Measurements from ENCODE around the gene ASTN2.

Gene ASTN2

DNA sequence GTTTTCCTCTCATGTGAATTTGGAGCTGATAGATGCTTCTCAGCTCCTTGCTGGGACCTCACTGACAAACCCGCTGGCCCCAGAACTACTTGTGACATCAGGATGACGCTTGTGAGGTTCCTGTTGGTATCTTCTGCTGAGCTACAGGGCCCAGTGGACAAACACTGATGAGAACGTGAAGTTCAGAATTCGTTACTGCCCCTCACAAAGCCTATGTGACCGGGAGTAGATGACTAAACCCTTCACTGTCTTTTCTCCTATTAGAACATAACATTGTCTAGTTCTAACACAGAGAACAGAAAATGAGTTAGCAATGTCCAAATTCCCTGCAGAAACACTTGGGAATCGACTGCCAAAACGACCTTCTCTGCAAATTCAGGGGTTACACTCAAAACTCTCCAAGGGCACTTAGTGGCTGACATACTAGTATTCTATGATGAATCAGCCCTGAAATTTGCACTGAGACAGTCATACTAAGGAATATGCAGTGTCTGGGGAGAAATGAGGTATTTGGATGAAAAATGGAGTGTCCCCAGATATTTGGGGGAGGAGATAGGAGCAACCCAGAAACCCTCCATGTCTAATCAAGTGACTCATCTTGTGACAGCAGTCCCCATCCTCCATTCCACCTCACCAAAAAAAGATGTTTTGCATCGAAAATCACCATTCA is 871.0 kb downstream of the ASTN2 start:
- no peak for DNase-seq

DNA sequence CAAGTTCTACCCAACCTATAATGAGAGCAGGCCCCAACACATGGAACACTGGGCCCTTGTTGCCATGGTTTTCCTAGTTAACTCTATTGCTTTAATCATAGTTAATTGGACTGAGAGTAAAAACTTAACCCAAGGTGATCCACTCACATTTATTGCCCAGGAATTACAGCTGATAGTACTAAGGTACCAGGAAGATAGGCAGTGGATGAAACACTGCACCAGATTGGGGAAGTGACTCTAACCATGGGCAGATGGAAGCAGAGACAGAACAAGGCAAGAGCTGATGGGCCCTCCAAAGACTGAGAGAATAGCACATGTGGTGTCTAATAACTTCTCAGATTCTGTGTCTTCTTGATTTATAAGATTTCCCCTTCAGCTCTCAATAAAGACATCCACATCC is 873.5 kb downstream of the ASTN2 start:
- no peak for DNase-seq

DNA sequence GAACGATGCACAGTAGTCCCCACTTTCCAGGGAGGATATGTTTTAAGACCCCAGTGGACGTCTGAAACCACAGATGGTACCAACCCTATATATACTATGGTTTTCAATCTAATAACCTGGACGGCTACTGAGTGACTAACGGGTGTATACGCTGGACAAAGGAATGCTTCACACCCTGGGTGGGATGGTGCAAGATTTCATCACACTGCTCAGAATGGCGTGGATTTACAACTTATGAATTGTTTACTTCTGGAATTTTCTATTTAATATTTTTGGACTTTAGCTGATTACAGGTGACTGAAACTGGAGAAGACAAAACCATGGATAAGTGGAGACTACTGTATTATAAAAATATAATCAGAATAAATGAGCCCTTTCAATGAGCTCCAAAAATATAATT is 875.3 kb downstream of the ASTN2 start:
- no peak for DNase-seq

DNA sequence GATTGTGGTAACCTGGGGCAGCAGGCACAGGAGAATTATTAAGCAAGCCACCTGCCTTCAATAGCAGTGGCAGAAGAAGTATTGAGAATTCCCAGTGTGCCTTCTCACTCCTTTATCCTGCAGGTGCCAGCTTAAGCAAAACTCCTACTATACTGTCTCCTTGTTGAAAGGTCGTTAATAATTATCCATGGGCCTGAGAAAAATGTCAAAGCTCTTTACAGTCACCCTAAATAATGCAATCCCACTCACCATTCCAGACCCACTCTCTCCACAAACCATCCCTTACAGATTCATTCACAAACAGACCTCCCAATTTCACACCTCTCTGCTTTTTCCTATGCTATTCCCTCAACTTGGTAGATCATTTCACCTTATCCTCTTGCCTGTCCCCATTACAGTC is 889.2 kb downstream of the ASTN2 start:
- DNase-seq, result no peak

DNA sequence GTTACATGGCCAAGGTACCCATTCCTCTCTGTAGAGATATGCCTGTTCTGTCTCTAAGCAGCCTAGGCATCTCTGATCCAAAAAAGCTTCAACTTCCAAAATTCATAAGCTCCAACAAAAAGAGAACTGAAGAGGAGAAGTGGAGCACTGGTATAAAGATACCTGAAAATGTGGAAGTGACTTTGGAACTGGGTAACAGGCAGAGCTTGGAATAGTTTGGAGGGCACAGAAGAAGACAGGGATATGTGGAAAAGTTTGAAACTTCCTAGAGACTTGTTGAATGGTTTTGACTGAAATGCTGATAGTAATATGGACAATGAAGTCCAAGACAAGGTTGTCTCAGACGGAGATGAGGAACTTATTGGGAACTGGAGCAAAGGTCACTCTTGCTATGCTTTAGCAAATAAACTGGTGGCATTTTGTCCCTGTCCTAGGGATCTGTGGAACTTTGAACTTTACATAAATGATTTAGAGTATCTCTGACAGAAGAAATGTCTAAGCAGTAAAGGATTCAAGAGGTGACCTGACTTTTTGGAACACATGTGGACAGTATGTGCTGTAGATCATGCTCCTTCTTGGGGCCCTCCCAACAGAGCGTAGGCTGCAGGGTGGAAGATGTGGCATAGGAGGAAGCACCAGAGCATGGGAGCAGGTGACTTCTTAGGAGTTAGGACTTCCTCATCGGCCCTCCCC is 889.9 kb downstream of the ASTN2 start:
- no peak for DNase-seq

DNA sequence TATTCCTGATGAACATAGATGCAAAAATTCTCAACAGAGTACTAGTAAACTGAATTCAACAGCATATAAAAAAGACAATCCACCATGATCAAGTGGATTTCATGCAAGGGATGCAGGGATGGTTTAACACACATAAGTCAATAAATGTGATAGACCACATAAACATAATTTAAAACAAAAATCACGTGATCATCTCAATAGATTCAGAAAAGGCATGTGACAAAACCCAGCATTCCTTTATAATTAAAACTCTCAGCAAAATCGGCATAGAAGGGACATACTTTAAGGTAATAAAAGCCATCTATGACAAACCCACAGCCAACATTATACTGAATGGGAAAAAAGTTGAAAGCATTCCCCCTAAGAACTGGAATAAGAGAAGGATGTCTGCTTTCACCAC is 894.6 kb downstream of the ASTN2 start:
- no peak for DNase-seq

DNA sequence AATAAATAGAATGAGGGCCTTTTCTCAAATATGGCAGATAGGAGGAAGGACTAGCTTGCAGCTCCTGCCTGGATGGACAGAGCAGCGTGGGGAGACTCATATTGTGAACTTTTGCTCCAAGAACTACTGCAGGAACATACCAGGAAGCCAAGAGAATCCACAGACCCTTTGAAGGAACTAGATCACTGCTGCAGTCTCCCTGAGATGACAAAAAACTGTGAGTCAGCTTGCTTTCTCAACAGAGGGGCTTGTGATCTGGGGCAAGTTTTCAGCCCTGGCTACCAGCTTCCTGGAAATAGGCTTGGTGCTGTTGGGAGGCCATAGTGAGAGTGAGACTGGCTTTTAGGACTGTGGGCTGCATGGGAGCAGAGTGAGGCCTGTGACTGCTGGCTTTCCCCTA is 898.4 kb downstream of the ASTN2 start:
- DNase-seq, result no peak

DNA sequence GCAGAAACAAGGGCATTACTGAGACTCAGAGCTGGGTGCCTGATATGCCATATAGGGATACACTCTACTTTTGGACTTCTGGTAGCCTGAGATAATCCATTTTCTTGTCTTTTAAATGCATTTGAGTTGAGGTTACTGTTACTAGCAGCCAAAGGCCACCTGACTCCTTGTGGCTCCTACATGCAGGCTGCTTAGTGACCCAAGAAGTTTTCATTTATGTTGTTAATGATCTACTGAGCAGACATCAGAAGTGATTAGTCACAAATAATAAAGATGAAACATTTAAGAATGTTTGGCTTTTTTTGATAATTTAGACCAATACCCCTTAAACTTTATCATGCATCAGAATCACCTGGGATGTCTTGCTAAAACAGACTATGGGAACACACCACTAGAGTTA is 899.3 kb downstream of the ASTN2 start:
- DNase-seq, result no peak

DNA sequence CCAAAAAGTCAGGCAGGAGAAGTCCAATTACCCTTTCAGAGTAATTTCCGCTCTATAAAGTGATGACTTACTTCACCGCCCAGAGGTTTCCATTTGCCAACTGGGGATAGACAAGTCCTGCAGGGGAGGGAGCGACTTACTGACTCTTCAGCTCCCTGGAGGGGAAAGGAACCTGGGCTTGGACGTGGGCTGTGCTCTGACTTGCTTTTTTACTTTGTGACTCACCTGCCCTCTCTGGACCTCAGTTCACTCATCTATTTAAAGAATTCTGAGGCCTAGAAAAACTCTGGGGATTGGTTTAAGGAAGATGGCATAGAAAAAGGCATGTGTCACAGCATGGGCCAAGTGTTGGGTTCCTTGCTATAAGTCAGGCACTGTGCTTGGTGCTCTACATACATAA is 908.2 kb downstream of the ASTN2 start:
- no peak for DNase-seq

DNA sequence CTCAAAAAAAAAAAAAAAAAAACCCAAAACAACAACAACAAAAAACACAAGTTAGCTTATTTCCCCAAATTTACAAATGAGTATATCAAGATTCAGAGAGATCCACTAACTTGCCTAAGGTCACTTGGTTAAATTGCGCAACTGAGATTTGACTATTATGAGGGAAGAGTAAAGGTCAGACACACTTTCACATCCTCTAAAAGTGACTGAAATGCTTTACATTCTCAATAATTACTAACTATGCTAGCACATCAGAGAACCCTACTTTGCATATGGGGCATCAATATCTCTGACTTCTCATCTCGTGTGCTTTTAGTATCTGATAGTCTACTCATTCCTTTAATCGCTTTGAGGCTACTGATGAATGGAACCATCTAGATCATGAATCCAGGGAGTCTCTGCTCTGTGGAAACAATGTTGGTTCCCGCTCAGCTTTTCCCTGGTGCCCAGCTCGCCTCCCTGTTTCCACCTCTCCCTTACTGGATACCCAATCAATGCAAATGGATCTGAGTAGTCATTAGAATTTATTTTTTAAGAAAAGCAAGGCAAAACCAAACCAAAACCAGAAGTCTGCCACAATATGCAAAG is 909.9 kb downstream of the ASTN2 start:
- DNase-seq, result no peak

DNA sequence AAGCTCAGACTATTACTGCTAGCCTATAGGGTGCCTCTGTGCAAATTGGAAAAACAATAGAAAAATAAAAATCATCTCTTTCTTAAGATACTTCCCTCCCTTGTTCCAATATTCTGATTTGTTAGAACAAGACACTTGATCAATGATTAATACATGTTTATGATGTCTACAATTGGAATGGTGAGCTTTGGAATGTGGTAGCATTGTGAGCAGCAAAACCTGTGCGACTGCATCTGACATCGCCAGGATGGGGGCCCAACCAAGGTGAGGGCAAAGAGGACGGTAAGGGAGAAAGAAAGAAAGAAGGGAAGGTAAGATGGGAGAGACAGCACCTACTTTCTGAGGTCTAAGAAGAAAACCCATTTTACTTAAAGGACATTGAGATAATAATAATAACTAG is 910.8 kb downstream of the ASTN2 start:
- no peak for DNase-seq

DNA sequence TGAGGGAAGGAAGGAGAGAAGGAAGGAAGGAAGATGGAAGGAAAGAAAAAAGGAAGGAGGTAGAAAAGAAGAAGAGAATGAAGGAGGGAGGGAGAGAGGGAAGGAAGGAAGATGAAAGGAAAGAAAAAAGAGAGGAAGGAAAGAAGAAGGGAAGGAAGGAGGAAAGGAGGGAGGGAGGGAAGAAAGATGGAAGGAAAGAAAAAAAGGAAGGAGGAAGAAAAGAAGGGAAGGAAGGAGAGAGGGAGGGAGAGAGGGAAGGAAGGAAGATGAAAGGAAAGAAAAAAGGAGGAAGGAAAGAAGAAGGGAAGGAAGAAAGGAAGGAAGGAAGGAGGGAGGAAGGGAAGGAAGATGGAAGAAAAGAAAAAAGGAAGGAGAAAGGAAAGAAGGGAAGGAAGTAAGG is 912.1 kb downstream of the ASTN2 start:
- DNase-seq, result no peak

DNA sequence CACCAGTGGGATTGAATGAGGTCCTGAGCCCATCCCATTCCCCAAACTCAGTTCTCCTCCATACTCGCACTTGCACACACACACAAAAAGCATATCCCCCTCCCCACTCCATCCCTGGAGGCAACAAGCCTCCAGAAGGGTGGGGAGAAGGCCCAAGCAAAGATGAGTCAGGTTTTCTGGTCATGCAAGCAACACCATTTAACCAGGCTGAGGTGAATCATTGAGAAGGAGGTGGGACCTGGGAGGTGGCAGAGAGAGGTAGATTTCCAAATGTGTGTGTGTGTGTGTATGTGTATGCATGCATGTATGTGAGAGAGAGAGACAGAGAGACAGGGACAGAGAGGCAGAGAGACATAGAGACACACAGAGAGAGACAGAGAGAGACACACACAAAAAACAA is 913.0 kb downstream of the ASTN2 start:
- DNase-seq, result no peak

DNA sequence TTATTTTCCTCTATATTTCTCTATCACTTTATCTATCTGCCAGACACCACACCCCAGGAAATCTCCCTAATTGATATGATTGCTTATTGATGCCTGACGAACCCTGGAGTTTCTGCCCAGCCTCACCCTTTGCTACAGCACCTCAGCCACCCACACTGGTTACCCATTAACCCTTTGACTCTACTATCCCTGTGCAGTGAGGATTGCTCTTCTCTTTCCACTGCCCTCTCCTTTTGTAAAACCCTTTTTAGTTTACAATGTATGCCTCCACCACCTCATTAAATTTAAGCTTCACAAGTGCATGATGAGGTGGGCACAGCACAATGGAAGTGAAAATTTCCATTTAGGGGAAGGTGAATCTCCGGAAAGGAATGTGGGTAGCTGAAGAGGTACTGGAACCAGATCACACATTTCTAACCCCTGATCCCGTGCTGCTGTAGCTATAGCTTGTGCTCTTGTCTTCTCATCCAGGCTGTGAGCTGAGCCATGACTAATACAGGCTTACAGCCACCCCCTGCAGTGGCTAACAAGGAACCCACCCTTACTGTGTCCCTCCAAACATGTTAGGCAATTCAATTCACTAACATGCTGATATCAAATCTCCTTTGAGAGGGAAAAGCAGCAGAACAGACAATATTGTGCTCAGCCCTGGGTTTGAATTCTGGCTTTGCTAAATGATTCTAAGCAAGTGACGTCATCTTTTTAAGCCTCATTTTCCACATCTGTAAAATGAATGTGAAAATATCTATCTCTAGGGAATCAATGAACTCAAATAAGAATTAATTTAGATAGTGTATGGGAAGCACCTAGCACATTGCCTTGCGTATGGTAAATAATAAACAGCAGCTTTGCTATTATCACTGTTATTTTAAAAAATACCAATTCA is 914.6 kb downstream of the ASTN2 start:
- DNase-seq, result no peak

DNA sequence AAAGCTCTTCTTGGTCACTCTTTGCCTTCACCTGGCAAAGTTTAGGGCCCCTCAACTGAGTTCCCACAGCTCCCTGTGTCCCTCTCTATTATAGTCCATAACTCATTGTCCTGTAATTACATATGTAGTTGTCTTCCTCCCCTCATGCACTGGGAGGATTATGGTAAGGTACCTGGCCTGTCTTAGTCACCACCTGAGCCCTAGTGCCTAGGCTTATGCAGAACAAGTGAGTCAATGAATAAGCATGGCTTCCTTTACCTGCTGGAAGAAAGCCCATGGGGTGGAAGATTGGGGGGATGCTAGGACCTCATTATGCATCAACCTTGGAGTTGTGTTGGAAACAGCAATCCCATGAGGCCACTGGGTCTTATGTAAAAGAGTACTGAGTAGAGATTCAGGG is 915.4 kb downstream of the ASTN2 start:
- DNase-seq, result no peak

DNA sequence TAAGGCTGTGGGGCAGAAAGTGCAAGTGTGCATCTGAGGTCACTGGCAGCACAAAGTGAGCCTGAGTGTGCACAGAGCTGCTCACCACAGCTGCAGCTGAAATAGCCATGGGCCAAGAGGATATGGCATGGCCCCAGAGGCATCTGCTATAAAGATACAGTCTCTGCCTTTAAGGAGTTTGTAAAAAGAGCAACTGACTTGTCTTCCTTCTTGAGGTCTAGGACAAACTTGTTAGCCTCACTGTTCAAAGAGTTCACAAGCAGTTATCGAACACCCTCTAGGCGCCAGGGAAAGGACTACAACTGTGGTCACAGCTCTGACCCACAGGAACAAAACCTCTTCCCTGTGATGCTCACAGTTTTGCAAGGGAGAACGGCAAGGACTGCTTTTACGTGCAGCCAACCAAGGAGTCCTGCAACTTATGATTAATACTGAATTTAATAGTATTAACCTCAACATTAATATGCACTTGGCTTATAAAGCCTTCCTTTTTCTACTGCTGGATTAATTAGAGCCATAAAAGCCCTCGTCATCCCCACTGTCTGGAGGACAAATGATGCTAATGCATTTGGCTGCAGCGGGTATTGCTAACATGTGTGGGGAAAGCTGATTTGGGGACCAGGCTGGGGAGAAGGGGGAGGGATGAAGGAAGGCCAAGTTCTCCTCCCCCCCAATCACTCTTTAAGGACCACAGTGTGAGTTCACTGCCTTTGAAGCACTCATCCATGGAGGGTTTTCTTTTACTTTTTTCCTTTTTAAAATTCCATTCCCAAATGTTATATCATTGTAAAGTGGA is 917.6 kb downstream of the ASTN2 start:
- no peak for DNase-seq

DNA sequence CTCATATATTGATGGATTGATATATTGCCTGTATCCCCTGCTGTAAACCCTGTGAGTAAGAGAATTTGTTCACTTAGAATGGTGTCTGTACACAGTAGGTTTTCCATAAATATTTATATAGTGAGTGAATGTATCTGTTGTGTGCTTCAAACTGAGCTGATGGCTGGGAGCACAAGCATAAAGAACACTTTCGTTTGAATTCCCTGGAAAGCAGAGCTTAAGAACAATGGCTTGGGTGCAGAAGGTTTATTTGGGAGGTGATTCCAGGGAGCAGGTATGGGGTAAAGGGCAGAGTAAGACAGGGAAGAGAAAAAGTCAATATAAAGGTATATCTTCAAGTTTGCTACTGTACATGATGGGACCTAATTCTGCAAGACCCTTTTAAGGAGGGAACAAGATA is 918.7 kb downstream of the ASTN2 start:
- no peak for DNase-seq

DNA sequence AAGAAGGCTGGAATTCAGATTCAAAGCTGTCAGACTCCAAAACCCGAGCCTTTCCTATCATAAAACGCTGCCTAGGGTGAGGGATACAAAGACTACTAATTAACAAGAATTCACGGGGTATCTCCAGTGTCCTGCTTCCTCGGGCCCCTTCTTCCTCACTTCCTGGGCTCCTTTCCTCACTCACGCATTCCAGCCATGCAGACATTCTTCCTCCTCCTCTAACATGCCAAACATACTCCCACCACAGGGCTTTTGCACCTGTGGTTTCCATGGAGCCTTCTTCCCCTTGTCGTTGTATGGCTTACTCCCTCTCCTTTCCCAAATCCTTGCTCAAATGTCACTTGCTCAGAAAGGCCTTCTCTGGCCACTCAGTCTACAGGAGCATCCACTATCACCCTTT is 919.1 kb downstream of the ASTN2 start:
- DNase-seq, result no peak

DNA sequence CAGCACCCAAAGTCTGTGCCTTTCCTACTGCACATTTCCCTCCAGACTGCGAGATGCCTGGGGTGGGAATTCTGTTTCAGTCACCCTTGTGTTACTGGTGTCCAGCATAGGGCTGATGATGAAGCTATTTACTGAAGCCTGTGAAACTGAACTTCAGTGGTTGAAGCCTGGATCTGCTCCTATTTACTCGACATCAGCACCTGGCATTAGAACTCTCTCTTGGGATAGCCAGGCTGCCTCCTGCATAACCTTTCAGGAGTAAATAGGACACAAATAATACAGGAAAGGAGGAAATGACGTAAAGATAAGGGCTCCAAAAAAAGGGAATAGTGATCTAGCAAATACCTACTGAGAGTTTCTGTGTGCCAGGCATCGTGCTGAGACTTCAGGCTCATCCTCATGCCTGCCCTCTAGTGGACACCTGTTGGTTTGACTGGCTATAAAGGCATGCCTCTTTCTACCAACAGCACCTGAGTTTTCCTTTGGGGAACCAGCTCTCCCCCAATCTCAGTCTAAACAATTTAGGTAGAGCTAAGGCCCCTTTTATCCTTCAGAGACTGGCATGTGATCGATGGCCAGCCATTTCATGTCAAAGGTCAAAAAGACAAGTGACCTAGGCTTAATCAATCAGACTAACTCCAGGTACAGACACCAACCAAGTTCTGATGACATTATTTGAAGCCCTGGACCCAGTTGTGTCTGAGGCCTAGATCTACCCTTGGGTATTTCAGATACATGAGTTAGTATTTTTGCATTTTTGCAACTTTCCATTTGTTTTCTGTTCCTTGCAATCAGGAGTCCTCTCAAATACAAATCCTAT is 919.8 kb downstream of the ASTN2 start:
- no peak for DNase-seq

DNA sequence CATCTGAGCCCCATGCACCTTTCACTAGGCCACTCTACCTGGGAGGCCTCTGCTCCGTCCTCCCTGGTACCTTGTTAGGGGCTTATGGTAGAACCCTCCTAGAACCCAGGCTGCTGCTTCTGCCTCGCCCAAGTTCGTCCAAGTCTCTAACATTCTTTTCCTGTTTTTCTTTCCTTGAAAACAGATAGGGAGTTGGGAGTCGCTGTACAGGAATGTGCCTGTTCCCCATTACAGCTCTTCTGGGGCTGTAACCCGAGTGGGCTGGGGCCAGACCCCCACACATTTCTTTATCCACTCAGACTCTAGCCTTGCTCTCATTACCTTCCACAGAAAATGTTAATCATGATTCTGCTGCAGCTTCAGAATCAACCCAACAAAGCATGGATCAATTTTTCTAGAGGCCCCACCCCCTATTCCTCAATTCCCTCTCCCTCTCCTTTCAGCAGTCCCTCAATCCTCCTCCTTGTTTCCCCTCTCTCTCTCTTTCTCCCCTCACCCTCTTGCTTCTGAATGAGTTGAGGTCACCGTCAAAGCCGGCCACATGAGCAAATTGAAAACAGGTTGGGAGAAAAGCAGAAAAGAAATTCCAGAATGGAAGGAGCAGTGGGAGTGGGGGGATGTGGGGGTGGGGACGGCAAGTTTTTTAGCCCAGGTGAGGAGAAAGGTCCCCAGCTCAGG is 921.5 kb downstream of the ASTN2 start:
- no peak for DNase-seq

DNA sequence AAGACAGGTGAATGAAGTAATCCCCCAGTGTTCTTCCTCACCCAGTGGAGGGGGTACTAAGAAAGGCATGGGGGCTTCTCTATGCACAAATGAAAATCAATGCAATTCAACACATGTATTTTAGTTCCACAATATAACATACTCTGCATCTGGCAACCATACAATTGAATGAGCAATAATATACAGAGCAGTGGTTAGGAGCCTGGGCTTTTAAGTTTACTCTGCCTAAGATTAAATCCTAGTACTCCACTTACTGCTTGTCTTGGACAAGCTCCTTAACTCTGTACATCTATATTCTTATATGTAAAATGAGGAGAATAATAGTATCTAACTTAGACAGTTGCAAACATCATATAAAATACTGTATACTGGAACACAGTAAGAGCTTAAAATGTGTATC is 923.2 kb downstream of the ASTN2 start:
- DNase-seq, result no peak
